Left ventricle myocardium superior (tissue), 1 donor: ENCODE measurements around the gene PURB. TPM values are rescaled to one million over a fixed set of nuclear protein-coding genes. Genes with fewer than 3 reads are reported as not detected.
"Not testable (repeated sequence)": the region's sequence is repeated elsewhere in the genome, so short reads cannot be mapped to it uniquely, and the experiment has no call there.

Experiments
- ATAC-seq: fragments of 200-7000 bp; cut with Tn5 transposase; one replicate; pipeline ENCODE4 v1.9.1; 2020; ENCODE audit warnings: mild to moderate bottlenecking, moderate library complexity
- DNase-seq: peaks from one replicate; pipeline ENCODE4 v3.0.0-alpha.2; 2020
- intact Hi-C: fragments of 100-400 bp; cut with micrococcal nuclease; formaldehyde crosslinking; loops from one replicate; pipeline ENCODE4 v1.11.0; 2022
- total RNA-seq: library from RNA; stranded (reverse); fragmentation: NEBNext Ultra II Directional; extraction: Animal tissue kit (Norgen Biotek cat#: 25700); gene quantifications from one replicate; pipeline ENCODE4 v1.2.1, GENCODE V29; 2021
- donor health status: DM: no; HTN: yes; CAD: no; lungs with severe emphysema.

The PURB gene
- total RNA-seq, 1 donor from 2014 or later: 15.7 TPM

DNA sequence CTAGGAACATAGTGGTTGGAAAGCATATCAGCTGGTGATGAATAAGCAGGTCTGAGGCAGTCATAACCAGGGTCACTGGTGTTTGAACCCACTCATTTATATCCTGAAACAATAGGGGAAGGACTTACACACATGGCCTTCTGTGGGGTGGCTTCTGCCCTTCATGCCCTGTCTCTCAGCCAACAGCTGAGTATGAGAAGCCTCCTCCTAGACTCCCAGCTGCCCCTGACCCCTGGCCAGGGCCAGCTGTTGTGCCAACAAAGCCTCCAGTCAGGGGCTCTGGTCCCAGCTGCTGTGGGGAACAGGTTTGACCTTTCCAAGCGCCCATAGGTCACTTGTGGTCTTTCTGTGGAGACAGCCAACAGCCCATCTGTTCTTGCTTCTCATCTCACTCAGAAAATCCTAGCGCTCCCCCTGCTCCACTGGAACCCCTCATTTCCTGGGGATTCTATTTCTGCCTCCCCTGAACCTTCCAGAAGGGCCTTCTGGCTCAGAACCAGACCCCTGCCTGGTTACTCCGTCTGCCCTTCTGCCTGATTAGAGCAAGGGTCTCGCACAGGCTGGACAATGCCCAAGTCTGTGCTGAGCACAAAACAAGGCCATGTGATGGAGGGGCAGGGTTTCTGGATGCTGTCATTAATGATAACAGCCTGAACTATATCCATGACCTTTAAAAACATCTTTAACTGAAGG, 9.7 kb upstream of the PURB start:
- ATAC-seq (no peak), DNase-seq (no peak)
- intact Hi-C loops: no loop called here

DNA sequence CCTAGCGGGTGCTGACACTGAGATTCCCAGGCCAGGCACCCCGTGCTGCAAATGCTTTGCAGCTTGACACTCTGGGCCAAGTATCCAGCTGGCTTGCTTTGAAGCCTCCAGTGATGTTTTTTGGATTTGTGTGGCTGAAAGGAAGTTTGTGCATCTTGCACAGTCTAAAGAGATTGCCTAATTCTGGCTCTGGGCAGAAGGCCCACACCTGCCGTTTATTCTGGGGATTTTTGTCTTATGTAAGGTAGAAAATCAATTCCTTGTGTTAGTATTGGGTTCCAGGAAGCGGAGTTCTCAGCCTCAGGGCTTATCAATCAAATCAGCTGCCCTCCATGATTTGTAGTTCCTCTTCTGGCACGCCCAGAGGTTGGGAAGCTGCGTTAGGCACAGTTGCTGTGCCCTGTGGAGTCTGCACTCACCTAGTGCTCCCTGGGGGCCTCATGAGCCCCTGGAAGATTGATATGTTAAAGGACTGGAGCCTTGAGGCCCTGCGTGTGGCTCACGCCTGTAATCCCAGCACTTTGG, 8.4 kb upstream of the PURB start:
- DNase-seq: no peak
- no peak for ATAC-seq
- intact Hi-C loops: no loop called here

DNA sequence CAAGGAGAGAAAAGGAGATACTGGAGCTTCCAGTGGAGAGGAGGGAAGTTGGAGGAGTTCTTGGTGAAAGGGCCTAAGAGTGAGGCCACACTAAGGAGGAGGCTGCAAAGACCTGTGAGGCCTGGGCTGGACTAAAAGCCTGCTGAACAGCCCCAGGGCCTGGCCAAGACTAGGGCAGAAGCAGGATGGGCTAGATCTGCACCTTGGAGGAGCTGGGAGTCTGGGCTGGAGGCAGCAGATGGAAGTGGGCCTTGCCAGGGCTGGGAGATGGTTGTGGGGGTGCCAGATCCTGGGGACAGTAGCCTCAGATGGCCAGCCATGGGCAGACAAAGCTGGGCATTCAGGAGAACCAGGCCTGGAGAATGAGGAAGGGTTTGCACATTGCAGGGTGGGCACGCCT, 6.5 kb upstream of the PURB start:
- ATAC-seq: no peak
- no peak for DNase-seq
- intact Hi-C loops: no loop called here

DNA sequence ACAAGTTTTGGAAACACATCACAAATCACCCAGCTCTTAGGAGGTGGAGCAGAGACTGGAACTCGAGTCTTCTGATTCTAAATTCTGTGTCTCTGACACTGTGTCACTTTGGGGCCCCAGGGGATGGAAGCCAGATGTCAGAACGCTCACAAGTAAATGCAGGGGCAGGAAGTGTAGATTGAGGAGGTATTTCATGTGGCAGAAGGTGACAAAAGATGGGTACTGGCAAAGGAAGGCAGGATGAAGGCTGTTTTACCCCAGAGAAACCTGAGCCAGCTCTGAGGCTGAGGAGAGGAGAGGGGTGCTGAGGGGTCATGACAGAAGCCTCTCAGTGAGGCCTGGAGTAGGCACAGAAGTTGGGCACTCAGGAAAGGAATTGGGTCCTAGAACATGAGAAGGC, 6.0 kb upstream of the PURB start:
- intact Hi-C loops: no loop called here
- ATAC-seq: no peak
- DNase-seq: no peak

DNA sequence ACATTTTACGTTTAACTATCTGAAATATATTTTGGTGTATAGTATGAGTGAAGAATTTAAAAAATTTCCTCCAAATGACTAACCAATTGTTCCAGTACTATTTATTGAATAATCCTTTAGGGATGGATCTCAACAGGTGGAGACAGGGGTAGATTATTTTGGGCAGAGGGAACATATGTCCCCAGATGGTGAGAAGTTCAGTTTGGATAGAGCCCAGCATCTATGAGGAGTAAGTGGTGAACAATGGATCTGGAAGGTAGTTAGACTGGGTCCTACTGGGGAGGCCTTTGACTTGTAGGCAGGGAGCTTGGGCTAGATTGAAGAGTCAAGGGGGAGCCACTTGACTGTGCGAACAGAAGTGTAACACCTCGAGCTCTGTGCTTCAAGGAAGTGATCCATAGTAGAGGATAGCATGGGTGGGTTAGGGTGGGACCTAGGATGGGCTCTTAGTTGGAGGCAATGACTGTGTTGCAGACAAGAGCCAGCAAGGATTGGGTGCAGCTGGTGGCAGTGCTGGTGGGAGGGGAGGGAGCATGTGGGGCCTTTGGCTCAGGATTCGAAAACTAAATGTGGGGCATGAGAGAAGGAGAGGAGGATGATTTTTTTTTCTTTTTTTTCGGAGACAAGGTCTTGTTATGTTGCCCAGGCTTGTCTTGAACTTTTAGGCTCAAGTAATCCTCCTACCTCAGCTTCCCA, 3.9 kb upstream of the PURB start:
- intact Hi-C loops: no loop called here
- no peak for ATAC-seq
- no peak for DNase-seq

DNA sequence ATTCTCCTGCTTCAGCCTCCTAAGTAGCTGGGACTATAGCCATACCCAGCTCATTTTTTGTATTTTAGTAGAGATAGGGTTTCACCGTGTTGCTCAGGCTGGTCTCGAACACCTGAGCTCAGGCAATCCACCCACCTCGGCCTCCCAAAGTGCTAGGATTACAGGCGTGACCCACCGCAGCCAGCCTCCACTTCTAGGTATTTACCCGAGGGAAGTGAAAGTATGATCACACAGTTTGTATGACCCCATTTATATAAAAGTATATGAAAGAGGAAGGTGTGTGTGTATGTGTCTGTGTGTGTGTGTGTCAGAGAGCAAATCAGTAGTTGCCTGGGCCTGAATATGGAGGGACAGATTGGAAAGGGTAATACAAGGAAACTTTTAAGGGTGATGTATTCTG, 2.0 kb upstream of the PURB start:
- ATAC-seq (no peak), DNase-seq (no peak)
- intact Hi-C loops: no loop called here

DNA sequence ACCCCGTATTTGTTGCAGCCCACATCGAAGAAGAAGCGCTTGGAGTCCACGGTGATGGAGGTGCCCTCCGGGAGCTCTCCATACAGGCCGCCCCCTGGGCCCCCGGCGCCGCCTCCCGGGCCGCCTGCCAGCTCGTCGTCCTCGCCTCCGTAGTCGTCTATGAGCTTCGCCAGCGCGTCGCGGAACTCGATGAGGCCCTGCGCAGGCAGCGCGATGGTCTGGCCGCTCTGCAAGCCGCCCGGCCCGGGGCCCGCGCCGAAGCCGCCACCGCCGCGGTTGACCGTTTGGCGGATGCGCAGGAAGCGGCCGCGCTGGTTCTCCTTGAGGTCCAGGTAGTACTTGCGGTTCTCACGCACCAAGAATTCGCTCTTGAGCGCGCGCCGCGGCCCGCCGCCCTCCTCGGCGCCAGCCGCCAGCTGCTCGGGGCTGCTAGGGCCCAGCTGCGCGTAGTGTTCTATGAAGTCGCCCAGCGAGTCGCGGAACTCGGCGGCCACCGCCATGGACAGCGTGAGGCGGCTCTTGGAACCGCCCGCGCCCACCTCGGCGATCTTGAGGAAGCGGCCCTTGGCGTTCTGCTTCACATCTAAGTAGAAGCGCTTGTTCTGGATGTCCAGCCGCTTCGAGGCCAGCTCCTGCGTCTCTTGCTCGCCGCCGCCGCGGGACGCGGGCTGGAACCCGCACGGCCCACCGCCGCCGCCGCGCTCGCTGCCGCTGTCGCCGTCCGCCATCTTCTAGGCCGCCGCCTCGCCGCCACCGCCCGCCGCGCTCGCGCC, 523 bp downstream of the PURB start:
- DNase-seq: peak; percentile 79
- ATAC-seq: peak; percentile 61
- intact Hi-C loops: no loop called here

DNA sequence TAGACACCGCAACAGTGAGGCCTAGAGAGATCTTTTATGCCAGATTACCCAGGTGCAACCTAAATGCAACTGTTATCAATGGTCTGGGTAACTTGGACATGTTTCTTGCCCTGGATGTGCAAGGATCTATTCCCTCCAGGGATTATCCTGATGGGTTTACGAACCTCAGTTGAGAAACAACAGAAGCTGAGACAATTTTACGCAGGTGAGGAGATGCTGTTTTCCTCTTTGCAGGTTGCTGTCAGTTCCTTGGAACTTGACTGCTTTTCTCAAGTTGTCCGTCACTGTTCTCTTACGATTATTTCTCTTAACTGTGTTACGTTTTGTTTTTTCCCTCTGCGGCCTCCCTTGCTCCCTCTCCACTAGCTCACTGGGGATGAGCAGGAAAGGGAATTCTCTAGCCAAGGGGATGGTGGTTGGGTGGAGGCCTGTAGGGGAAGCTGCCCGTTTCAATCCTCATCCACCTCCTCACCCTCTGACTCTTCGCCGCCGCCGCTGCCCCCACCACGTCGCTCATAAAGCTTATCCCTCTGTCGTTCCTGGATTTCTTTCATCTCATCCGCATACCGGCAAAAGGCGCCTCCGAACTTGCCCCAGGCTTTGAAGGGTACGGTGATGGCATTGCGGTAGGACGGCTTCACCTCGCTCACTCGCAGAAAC, 1.2 kb downstream of the PURB start:
- DNase-seq (no peak), ATAC-seq (no peak)
- intact Hi-C loops: no loop called here

DNA sequence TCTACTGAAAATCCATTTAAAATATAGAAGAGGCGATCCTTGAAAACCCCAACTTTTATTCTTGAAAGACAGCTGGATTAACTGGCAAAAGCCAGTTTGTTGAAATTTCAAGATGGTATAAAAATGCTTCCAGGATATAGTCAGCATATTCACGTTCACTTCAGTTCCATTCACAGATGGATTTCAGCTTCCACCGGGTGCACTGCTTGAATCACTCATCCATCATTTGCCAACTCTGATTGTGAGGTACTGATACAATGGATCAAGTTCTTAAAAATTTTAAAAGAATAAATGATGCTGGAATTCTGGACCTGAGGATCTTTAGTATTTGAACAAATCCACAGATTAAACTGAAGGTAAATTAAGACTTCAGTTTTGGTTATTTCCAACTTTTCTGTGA, 2.4 kb downstream of the PURB start:
- ATAC-seq (no peak), DNase-seq (no peak)
- intact Hi-C loops: no loop called here

DNA sequence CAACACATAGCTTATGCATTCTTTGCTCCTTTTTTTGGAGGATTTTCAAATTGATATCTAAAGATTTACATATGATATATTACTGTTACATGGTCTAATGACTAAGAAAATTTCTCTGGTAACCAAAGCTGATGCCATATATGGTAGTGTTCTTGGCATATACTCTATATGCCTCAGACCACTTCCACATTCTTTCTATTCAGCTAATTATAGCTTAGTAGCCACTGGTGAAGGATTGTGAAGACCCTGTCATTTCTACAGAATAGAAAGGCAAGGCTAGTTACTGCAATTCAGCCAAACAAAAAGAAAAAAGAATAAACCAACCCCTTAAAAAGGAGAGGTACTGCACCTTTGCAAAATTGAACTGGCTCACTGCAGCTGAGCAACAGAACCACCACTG, 3.7 kb downstream of the PURB start:
- no peak for ATAC-seq
- intact Hi-C loops: no loop called here

DNA sequence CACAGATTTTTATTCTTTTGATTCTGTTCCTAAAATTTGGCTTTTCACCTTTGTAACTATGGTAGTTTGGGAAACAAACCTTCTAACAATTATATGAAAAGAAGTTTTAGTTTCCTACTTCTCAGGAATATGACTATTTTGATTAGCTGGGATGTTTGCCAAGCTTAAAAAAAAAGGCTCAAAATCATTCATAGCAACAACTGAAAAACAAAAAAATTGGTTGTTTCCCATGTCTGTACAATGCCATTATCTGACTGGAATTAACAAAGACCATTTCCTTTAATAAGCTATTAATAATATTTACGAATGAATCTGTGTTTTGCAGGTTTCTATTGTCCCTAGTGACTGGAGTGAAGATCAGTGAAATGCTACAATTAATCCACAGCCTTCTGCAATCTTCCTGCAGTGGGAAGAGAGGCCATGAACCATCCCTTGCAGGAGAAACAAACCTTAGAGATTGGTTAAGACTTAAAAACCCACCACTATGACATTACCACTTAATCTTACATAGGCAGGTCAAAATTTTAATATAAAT, 4.2 kb downstream of the PURB start:
- no peak for ATAC-seq
- no peak for DNase-seq
- intact Hi-C loops: no loop called here

More for the DNA sequence above, 3.7 kb downstream of the PURB start:
- no peak for DNase-seq

DNA sequence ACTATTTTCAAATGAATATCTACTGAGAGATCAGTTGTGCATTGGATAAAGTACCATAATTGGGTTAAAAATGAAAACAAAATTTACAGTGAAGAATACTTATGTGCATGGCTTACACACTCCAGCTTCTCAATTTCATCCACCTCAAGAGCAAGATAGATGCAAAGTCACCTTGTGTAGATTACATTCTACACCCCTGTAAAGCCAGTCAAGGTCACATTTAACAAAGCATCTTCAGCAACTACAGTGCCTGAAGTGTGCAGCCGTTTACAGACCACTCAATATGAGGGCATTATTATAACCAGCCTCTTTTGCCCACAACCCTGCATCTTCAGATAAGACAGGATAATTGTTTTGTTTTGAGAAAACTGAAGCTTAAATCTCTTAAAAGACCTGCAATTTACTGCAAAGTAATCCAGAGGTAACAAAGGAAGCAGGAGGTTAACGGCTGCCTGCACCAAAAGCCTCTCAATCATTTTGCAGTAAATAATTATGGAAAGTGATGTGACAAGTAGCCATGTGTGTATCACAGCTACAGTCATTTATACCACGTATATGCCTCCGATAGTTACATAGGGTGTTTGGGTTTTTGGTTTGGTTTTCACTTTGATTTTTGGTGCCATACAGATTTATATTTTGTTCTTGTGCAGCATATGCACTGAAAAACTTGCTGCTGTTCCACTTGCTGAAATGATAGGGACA, 4.9 kb downstream of the PURB start:
- intact Hi-C loops: no loop called here
- ATAC-seq: no peak
- DNase-seq: no peak

DNA sequence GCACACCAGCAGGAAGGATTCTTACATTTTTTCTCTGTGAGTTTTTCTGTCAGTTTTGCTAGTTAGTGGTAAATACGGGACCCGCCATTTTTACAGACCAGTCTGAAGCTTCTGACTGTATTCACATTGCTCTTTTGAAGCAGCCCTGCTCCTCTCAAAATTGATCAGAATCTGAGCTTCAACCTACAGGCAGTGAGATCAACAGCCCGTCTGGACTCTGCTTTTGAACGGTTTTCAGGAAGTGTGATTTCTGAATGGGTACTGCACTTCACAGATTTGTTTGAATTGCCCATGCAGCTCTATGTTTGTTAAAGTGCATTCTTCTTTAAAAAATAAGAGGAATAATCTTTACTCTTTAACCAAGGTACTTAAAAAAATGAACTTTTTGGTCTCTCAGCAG, 8.9 kb downstream of the PURB start:
- intact Hi-C loops: no loop called here

DNA sequence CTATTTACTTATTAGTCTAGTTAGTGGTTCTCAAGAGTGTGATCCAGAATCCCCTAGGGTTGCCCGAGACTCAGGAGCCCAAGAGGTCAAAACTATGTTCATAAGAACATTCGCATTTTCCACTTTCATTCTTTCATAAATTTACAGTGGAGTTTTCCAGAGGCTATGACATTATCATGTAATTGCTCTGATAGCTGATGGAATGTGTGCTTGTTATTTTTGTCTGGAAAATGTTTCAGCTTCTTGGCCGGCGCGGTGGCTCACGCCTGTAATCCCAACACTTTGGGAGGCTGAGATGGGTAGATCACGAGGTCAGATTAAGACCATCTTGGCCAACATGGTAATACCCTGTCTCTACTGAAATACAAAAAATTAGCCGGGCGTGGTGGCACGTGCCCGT, 10.1 kb downstream of the PURB start:
- DNase-seq: no peak
- intact Hi-C loops: no loop called here
- no peak for ATAC-seq

More for the DNA sequence above, 8.9 kb downstream of the PURB start:
- DNase-seq (no peak), ATAC-seq (no peak)

DNA sequence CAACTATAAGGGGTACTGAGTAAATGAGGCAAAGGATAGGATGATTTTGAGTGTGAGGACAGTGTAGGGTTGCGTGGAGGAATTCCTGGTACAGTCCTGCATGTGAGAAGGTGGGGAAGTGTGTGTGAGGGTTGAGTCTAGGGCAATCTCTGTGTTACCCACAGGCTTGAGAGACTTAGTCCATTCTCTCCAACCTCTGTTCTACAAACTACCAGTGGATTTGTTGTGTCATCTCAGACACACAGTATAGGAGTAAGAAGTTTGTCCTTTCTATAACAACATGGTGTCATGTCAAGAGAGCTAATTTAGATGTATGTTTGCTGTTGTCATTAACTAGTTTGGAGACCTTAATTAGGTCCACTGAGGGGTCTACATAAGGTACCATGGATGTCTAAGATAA, 12.5 kb downstream of the PURB start:
- intact Hi-C loops: no loop called here
- ATAC-seq (no peak), DNase-seq (no peak)

DNA sequence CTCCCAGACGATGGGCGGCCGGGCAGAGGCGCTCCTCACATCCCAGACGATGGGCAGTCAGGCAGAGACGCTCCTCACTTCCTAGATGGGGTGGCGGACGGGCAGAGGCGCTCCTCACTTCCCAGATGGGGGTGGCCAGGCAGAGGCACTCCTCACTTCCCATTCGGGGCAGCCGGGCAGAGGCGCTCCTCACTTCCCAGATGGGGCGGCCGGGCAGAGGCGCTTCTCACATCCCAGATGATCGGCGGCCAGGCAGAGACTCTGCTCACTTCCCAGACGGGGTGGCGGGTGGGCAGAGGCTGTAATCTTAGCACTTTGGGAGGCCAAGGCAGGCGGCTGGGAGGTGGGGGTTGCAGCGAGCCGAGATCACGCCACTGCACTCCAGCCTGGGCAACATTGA, 13.4 kb downstream of the PURB start:
- DNase-seq, intact Hi-C loops, ATAC-seq: not testable (repeated sequence)

DNA sequence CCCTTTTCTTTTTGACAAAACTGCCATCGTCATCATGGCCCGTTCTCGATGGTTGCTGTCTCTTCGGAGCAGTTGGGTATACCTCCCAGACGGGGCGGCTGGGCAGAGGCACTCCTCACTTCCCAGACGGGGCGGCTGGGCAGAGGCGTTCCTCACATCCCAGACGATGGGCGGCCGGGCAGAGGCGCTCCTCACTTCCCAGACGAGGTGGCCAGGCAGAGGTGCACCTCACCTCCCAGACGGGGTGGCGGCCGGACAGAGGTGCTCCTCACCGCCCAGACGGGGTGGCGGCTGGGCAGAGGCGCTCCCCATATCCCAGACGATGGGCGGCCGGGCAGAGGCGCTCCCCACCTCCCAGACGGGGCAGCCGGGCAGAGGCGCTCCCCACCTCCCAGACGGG, 14.6 kb downstream of the PURB start:
- intact Hi-C loops, DNase-seq, ATAC-seq: not testable (repeated sequence)

DNA sequence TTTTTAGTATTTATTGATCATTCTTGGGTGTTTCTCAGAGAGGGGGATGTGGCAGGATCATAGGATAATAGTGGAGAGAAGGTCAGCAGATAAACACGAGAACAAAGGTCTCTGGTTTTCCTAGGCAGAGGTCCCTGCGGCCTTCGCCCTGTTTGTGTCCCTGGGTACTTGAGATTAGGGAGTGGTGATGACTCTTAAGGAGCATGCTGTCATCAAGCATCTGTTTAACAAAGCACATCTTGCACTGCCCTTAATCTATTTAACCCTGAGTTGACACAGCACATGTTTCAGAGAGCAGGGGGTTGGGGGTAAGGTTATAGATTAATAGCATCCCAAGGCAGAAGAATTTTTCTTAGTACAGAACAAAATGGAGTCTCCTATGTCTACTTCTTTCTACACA, 15.0 kb downstream of the PURB start:
- intact Hi-C loops, DNase-seq, ATAC-seq: not testable (repeated sequence)
